GM18873 (cell line): ENCODE data around the gene TYMP.
"Not testable (repeated sequence)": the region's sequence is repeated elsewhere in the genome, so short reads cannot be mapped to it uniquely, and the experiment has no call there.

Source experiments
- ATAC-seq: cut with Tn5 transposase; IDR thresholded peaks from one replicate; pipeline ENCODE4 v1.9.1; 2021; ENCODE audit warnings: mild to moderate bottlenecking, moderate library complexity, moderate number of reproducible peaks; ENCODE audit not compliant: unreplicated experiment, low FRiP score

The TYMP gene

GRCh38 chr22:50542416-50542927 lies 12.7 kb upstream of the TYMP start:
- no peak for ATAC-seq

- not testable (repeated sequence) for ATAC-seq
Observed at GRCh38 chr22:50541667-50542026, 11.8 kb upstream of the TYMP start.

- no peak for ATAC-seq
Observed at GRCh38 chr22:50540381-50540780, 10.6 kb upstream of the TYMP start.

GRCh38 chr22:50537765-50538164 lies 8.0 kb upstream of the TYMP start:
- ATAC-seq: no peak

GRCh38 chr22:50536226-50536625 lies 6.4 kb upstream of the TYMP start:
- no peak for ATAC-seq

- no peak for ATAC-seq
Observed at GRCh38 chr22:50535113-50535512, 5.3 kb upstream of the TYMP start.

- not testable (repeated sequence) for ATAC-seq
Observed at GRCh38 chr22:50533856-50534711, 4.3 kb upstream of the TYMP start.

- ATAC-seq: no peak
Observed at GRCh38 chr22:50532824-50533796, 3.3 kb upstream of the TYMP start.

- ATAC-seq: no peak
Observed at GRCh38 chr22:50531962-50532674, 2.3 kb upstream of the TYMP start.

- no peak for ATAC-seq
Observed at GRCh38 chr22:50531546-50531961, 1.7 kb upstream of the TYMP start.

- ATAC-seq: no peak
Observed at GRCh38 chr22:50530877-50531545, 1.2 kb upstream of the TYMP start.

GRCh38 chr22:50530580-50530876 lies 716 bp upstream of the TYMP start:
- ATAC-seq: no peak

GRCh38 chr22:50529416-50529896 lies 356 bp downstream of the TYMP start:
- no peak for ATAC-seq

- no peak for ATAC-seq
Observed at GRCh38 chr22:50528682-50529415, 963 bp downstream of the TYMP start.

- no peak for ATAC-seq
Observed at GRCh38 chr22:50527921-50528681, 1.7 kb downstream of the TYMP start.

GRCh38 chr22:50526834-50527801 lies 2.7 kb downstream of the TYMP start:
- ATAC-seq: no peak

GRCh38 chr22:50526108-50526833 lies 3.5 kb downstream of the TYMP start:
- ATAC-seq: peak; percentile 13
